Hepatocyte (in vitro differentiated cells): ENCODE data around the gene COL15A1. TPM values are rescaled to one million over a fixed set of nuclear protein-coding genes. Genes with fewer than 3 reads are reported as not detected.

Experiments used
- DNase-seq: peaks from one replicate; pipeline ENCODE4 v3.0.0-alpha.2; 2016; ENCODE audit warnings: low spot score
- H2AFZ ChIP-seq: fragments of 200-600 bp; sonication (generic); 2 replicates; pipeline ENCODE4 v1.6.0; 2016; ENCODE audit warnings: antibody characterized with exemption, mild to moderate bottlenecking
- H3K27ac ChIP-seq: fragments of 200-600 bp; sonication (generic); 2 replicates; pipeline ENCODE4 v1.5.1; 2016; ENCODE audit warnings: mild to moderate bottlenecking
- H3K27me3 ChIP-seq: fragments of 200-600 bp; sonication (generic); 2 replicates; pipeline ENCODE4 v1.6.1; 2016
- H3K36me3 ChIP-seq: fragments of 200-600 bp; sonication (generic); replicated peaks from 2 replicates; pipeline ENCODE4 v1.5.1; 2016; ENCODE audit warnings: low read depth; ENCODE audit not compliant: insufficient read depth
- H3K4me1 ChIP-seq: fragments of 200-600 bp; sonication (generic); 2 replicates; pipeline ENCODE4 v1.5.1; 2016; ENCODE audit warnings: mild to moderate bottlenecking, moderate library complexity; ENCODE audit not compliant: insufficient read depth
- H3K4me2 ChIP-seq: fragments of 200-600 bp; sonication (generic); 2 replicates; pipeline ENCODE4 v1.6.0; 2016
- H3K4me3 ChIP-seq: fragments of 200-600 bp; sonication (generic); 2 replicates; pipeline ENCODE4 v1.5.1; 2016; ENCODE audit warnings: mild to moderate bottlenecking
- H3K79me2 ChIP-seq: fragments of 200-600 bp; sonication (generic); 2 replicates; pipeline ENCODE4 v1.6.0; 2017; ENCODE audit warnings: mild to moderate bottlenecking
- H3K9me2 ChIP-seq: fragments of 200-600 bp; sonication (generic); replicated peaks from 2 replicates; pipeline ENCODE4 v1.6.0; 2017; ENCODE audit warnings: mild to moderate bottlenecking; ENCODE audit not compliant: insufficient read depth
- H3K9me3 ChIP-seq: fragments of 200-600 bp; sonication (generic); 2 replicates; pipeline ENCODE4 v1.5.1; 2016; ENCODE audit warnings: low read depth, mild to moderate bottlenecking
- H4K20me1 ChIP-seq: fragments of 200-600 bp; sonication (generic); 2 replicates; pipeline ENCODE4 v1.6.0; 2016; ENCODE audit warnings: mild to moderate bottlenecking; ENCODE audit not compliant: insufficient read depth, poor library complexity, severe bottlenecking
- EZH2 ChIP-seq: fragments of 200-600 bp; sonication (generic); IDR thresholded peaks from 2 replicates; pipeline ENCODE4 v1.6.1; 2016; ENCODE audit warnings: antibody characterized with exemption, mild to moderate bottlenecking, borderline replicate concordance
- EZH2phosphoT487 ChIP-seq: fragments of 200-600 bp; sonication (generic); IDR thresholded peaks from one replicate; pipeline ENCODE4 v1.6.1; 2018; ENCODE audit warnings: antibody characterized with exemption, mild to moderate bottlenecking, low read depth, moderate library complexity; ENCODE audit not compliant: unreplicated experiment, severe bottlenecking
- WGBS: methylation state at CpG from one replicate; pipeline ENCODE4 v1.1.6; 2016; ENCODE audit warnings: low lambda C conversion rate; ENCODE audit errors: missing lambda C conversion rate; 5-methylcytosine and 5-hydroxymethylcytosine counted together
- polyA plus RNA-seq: library from polyadenylated mRNA; unstranded; fragments of >200 nt; fragmentation: Nextera tagmentation; extraction: Ambion mirVana; gene quantifications from 2 replicates; pipeline ENCODE4 v1.2.1, GENCODE V29; 2016
- total RNA-seq: library from RNA; depleted of rRNA; stranded (reverse); fragments of >200 nt; gene quantifications from 2 replicates; pipeline ENCODE4 v1.2.3, GENCODE V29; 2014
- TF ChIP-seq, protein P1 (sequence below): fragments of 200-600 bp; sonication (generic); IDR thresholded peaks from 2 replicates; pipeline ENCODE4 v1.5.1; 2016; ENCODE audit warnings: antibody characterized with exemption, mild to moderate bottlenecking; ENCODE audit not compliant: poor library complexity

COL15A1 gene
- total and polyA plus RNA-seq, 2 experiments from 2014 or later: 97.6 to 106 TPM

DNA sequence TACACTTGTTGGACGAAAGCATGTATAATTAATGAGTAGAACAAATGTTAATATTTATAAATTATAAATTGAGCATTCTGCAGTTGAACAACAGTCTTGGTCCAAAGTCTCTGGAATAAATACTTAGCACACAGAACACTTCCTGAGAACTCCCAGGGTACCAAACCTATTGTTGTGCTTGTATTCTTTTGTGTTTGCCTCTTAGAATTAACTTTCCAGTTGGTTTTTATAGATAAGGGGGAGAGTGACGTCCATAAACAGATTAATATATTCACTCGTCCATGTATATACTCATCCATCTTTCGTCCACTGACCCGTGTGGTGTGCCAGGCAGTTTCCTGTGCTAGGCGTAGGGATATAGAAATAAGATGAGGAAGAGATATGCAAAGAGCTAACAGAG, 98.9 kb downstream of the COL15A1 start:
- no peaks in the 10 kb centered on the region for H3K9me3 ChIP-seq
- H3K79me2 ChIP-seq: no peaks in the 10 kb centered on the region
- peaks cover 22% of the 10 kb centered on the region for H3K4me1 ChIP-seq
- no peak for DNase-seq
- no peaks in the 10 kb centered on the region for H3K9me2 ChIP-seq
- 95% methylated on average over 6 of the region's 6 CpGs for WGBS
- no peak overlapping the region for H3K4me2 ChIP-seq
- no peak overlapping the region for H3K27ac ChIP-seq
- H3K36me3 ChIP-seq: no peaks in the 10 kb centered on the region
- no peaks in the 10 kb centered on the region for H4K20me1 ChIP-seq
- no peak overlapping the region for H3K4me3 ChIP-seq
- TF ChIP-seq EZH2 (no peak), EZH2phosphoT487 (no peak)
- TF ChIP-seq, protein P1, sequence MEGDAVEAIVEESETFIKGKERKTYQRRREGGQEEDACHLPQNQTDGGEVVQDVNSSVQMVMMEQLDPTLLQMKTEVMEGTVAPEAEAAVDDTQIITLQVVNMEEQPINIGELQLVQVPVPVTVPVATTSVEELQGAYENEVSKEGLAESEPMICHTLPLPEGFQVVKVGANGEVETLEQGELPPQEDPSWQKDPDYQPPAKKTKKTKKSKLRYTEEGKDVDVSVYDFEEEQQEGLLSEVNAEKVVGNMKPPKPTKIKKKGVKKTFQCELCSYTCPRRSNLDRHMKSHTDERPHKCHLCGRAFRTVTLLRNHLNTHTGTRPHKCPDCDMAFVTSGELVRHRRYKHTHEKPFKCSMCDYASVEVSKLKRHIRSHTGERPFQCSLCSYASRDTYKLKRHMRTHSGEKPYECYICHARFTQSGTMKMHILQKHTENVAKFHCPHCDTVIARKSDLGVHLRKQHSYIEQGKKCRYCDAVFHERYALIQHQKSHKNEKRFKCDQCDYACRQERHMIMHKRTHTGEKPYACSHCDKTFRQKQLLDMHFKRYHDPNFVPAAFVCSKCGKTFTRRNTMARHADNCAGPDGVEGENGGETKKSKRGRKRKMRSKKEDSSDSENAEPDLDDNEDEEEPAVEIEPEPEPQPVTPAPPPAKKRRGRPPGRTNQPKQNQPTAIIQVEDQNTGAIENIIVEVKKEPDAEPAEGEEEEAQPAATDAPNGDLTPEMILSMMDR: no peak
- no peak overlapping the region for H2AFZ ChIP-seq
- no peaks in the 10 kb centered on the region for H3K27me3 ChIP-seq

DNA sequence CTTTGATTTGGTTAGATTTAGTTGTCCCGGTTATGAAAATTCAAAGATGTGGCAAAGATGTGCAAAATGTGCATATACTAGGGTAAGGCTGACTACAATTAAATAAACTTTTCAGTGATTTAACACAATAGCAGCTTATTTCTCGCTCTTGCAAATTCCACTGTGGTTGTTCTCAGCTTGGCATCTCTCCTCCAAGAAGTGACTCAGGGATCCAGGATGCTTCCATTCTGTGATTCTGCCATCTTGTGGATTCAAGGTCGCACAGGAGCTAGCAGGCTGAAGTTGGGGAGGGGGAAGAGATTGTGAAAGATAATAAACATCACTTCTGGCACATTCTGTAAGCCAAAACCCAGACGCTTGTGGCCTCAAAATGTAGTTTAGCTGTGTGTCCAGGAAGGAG, 101.1 kb downstream of the COL15A1 start:
- Histone ChIP-seq H3K79me2 (no peaks in the 10 kb centered on the region), H3K4me2 (no peak overlapping the region), H3K9me2 (no peaks in the 10 kb centered on the region), H3K4me1 (peaks cover 24% of the 10 kb centered on the region), H3K4me3 (no peak overlapping the region), H3K27ac (no peak overlapping the region), H4K20me1 (no peaks in the 10 kb centered on the region), H3K9me3 (no peaks in the 10 kb centered on the region), H3K36me3 (no peaks in the 10 kb centered on the region), H3K27me3 (no peaks in the 10 kb centered on the region), H2AFZ (no peak overlapping the region)
- TF ChIP-seq, protein P1: no peak
- TF ChIP-seq EZH2 (no peak), EZH2phosphoT487 (no peak)
- no peak for DNase-seq
- 92% methylated on average over 4 of the region's 4 CpGs for WGBS

DNA sequence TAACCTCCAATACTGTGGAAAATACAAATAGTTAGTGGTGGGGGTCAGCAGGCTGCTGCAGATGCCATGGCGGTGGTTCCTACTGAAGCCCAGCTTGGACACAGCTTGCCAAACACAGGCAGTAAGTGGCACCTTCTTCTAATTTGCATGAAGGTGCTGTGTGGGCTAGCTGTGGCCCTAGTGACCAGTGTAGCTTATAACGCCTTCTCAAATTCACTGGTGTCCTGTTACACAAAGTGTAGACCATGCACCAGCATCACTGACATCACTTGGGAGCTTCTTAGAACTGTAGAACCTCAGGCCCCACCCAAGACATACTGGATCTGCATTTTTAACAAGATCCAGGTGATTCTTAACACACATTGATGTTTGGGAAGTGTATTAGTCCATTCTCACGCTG, 102.4 kb downstream of the COL15A1 start:
- H3K9me3 ChIP-seq: no peaks in the 10 kb centered on the region
- TF ChIP-seq EZH2 (no peak), EZH2phosphoT487 (no peak)
- no peaks in the 10 kb centered on the region for H3K36me3 ChIP-seq
- peaks cover 16% of the 10 kb centered on the region for H3K4me1 ChIP-seq
- WGBS: 83% methylated on average over 3 of the region's 3 CpGs
- no peak overlapping the region for H2AFZ ChIP-seq
- H3K4me2 ChIP-seq: no peak overlapping the region
- H3K27me3 ChIP-seq: no peaks in the 10 kb centered on the region
- peak overlapping the region; percentile 62 for H3K27ac ChIP-seq
- H4K20me1 ChIP-seq: no peaks in the 10 kb centered on the region
- no peaks in the 10 kb centered on the region for H3K79me2 ChIP-seq
- H3K9me2 ChIP-seq: no peaks in the 10 kb centered on the region
- no peak for DNase-seq
- H3K4me3 ChIP-seq: no peak overlapping the region

DNA sequence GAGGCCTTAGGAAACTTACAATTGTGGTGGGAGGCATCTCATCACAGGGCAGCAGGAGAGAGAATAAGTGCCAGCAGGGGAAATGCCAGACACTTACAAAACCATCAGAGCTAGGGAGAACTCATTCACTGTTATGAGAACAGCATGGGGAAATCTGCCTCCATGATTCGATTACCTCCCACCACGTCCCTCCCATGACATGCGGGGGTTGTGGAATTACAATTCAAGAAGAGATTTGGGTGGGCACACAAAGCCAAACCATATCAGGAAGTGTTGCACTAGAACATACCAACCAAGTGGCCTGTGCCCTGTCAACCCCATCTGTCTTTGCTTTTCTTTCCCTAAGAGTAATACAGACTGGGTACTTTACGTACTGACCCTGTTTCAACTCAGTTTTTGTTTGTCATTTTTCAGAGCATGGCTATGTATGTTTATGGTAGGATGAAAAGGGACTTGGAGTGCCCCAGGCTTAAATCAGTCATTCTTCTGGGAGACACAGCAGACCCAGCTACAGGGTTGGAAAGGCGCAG, 102.9 kb downstream of the COL15A1 start:
- no peaks in the 10 kb centered on the region for H3K79me2 ChIP-seq
- WGBS: 89% methylated on average over 5 of the region's 5 CpGs
- no peak overlapping the region for H2AFZ ChIP-seq
- H3K4me2 ChIP-seq: no peak overlapping the region
- no peaks in the 10 kb centered on the region for H3K9me2 ChIP-seq
- H3K27me3 ChIP-seq: no peaks in the 10 kb centered on the region
- no peak overlapping the region for H3K4me3 ChIP-seq
- H3K9me3 ChIP-seq: no peaks in the 10 kb centered on the region
- H4K20me1 ChIP-seq: no peaks in the 10 kb centered on the region
- H3K4me1 ChIP-seq: peaks cover 17% of the 10 kb centered on the region
- DNase-seq: no peak
- no peaks in the 10 kb centered on the region for H3K36me3 ChIP-seq
- peak overlapping the region; percentile 62 for H3K27ac ChIP-seq
- TF ChIP-seq, protein P1: no peak
- TF ChIP-seq EZH2phosphoT487: no peak
- TF ChIP-seq EZH2: no peak
